GM06990 (cell line): Measurements from ENCODE around the gene MLXIPL.
"Not testable (repeated sequence)": the region's sequence is repeated elsewhere in the genome, so short reads cannot be mapped to it uniquely, and the experiment has no call there.

Experiments
- DNase-seq: peaks from one replicate; pipeline ENCODE4 v3.0.0-alpha.2; 2011; ENCODE audit not compliant: insufficient read length; ENCODE audit errors: extremely low read depth
- H3K27me3 ChIP-seq: replicated peaks from 2 replicates; pipeline ENCODE4 v1.6.0; 2011; ENCODE audit warnings: low read length; ENCODE audit not compliant: control insufficient read depth, insufficient read depth
- H3K36me3 ChIP-seq: 2 replicates; pipeline ENCODE4 v1.5.1; 2011; ENCODE audit warnings: low read length; ENCODE audit not compliant: control insufficient read depth, insufficient read depth
- H3K4me3 ChIP-seq: replicated peaks from 2 replicates; pipeline ENCODE4 v1.5.1; 2011; ENCODE audit warnings: low read depth, mild to moderate bottlenecking, control low read depth, low read length
- TF ChIP-seq, protein P1 (sequence below): IDR thresholded peaks from 2 replicates; pipeline ENCODE4 v1.5.1; 2011; ENCODE audit warnings: low read length, control low read depth, mild to moderate bottlenecking, inconsistent platforms; ENCODE audit not compliant: insufficient read depth, poor library complexity, severe bottlenecking

The MLXIPL gene

DNA sequence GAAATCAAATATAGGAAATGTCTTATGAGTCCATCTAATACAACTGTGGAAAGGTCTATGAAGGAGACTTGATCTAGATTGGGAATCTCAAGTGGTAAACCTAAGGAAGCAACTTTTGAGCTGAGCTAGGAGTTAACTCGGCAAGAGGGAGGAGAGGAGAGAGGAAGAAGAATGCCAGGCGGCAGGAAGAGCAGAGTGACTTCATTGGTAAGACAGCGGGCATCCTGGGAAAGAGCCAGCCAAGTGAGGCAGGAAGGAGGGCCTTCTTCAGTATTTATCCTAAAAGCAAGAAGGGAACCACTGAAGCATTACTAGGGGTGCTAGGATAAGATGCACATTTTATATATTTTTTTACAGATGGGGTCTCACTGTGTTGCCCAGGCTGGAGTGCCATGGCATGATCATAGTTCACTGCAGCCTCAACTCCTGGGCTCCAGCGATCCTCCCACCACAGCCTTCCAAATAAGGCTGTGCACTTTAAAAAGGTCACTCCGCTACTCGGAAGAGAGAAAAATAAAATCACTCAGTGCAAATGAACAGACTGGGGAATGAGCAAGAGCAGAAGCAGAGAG lies 68.8 kb downstream of the MLXIPL start:
- Histone ChIP-seq H3K27me3 (no peaks in the 10 kb centered on the region), H3K36me3 (peaks cover 9% of the 10 kb centered on the region), H3K4me3 (peak overlapping the region; percentile 98)
- no peak for DNase-seq
- TF ChIP-seq, protein P1, sequence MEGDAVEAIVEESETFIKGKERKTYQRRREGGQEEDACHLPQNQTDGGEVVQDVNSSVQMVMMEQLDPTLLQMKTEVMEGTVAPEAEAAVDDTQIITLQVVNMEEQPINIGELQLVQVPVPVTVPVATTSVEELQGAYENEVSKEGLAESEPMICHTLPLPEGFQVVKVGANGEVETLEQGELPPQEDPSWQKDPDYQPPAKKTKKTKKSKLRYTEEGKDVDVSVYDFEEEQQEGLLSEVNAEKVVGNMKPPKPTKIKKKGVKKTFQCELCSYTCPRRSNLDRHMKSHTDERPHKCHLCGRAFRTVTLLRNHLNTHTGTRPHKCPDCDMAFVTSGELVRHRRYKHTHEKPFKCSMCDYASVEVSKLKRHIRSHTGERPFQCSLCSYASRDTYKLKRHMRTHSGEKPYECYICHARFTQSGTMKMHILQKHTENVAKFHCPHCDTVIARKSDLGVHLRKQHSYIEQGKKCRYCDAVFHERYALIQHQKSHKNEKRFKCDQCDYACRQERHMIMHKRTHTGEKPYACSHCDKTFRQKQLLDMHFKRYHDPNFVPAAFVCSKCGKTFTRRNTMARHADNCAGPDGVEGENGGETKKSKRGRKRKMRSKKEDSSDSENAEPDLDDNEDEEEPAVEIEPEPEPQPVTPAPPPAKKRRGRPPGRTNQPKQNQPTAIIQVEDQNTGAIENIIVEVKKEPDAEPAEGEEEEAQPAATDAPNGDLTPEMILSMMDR = no peak

DNA sequence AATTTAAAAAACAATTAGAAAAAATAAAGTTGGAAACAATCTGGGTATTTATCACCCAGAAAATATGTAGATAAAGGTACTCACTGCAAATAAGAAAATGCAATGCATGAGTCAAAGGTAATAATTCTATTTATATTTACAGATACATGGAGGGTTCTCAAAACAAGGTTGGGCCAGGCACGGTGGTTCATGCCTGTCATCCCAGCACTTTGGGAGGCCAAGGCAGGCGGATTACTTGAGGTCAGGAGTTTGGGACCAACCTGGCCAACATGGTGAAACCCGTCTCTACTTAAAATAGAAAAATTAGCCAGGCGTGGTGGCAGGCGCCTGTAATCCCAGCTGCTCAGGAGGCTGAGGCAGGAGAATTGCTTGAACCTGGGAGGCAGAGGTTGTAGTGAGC lies 74.2 kb downstream of the MLXIPL start:
- not testable (repeated sequence) for H3K4me3 ChIP-seq, DNase-seq
- peaks cover 12% of the 10 kb centered on the region for H3K36me3 ChIP-seq

DNA sequence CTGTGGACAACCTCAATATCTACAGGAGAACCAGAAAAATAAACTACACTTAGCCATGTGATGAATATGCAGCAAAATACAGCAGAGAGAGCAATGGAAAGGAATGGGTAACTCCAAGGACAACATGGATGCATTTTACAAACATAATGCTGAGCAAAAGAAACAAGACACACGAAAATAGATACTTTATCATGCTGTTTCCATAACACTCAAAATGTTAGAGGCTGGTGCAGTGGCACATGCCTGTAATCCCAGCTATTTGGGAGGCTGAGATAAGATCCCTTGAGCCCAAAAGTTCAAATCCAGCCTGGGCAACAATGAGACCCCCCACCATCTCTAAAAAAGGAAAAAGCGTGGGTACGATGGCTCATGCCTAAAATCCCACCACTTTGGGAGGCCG lies 75.1 kb downstream of the MLXIPL start:
- TF ChIP-seq, protein P1 = no peak
- H3K4me3 ChIP-seq = no peak overlapping the region
- H3K36me3 ChIP-seq = peaks cover 9% of the 10 kb centered on the region
- no peaks in the 10 kb centered on the region for H3K27me3 ChIP-seq
- DNase-seq = no peak

More for the DNA sequence above, 74.2 kb downstream of the MLXIPL start:
- not testable (repeated sequence) for H3K27me3 ChIP-seq

DNA sequence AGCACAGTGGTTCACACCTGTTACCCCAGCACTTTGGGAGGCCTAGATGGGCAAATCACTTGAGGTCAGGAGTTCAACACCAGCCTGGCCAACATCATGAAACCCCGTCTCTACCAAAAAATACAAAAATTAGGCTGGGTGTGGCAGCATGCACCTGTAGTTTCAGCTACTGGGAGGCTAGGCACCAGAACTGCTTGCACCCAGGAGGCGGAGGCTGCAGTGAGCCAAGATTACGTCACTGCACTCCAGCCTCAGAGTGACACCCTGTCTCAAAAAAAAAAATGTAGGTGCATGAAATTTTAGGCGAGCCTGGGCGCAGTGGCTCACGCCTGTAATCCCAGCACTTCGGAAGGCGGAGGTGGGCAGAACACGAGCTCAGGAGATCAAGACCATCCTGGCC lies 76.5 kb downstream of the MLXIPL start:
- H3K36me3 ChIP-seq = peaks cover 12% of the 10 kb centered on the region
- no peak overlapping the region for H3K4me3 ChIP-seq
- TF ChIP-seq, protein P1 = no peak
- no peaks in the 10 kb centered on the region for H3K27me3 ChIP-seq
- no peak for DNase-seq

DNA sequence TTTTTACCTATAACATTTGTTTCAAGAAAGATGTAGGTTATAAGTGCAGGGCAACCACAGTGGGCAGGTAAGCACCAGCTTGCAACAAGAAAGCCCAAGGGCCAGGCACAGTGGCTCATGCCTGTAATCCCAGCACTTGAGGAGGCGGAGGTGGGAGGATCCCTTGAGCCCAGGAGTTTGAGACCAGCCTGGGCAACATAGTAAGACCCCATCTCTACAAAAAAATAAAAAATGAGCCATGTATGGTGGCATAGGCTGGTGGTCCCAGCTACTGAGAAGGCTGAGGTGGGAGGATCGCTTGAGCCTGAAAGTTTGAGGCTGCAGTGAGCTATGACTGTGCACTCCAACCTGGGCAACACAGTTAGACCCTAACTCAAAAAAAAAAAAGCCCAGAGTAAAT lies 79.6 kb downstream of the MLXIPL start:
- no peak for DNase-seq
- H3K36me3 ChIP-seq = peaks cover 21% of the 10 kb centered on the region
- no peaks in the 10 kb centered on the region for H3K27me3 ChIP-seq
- TF ChIP-seq, protein P1 = no peak
- H3K4me3 ChIP-seq = no peak overlapping the region
